CD4-positive, alpha-beta memory T cell (primary cell): Measurements from ENCODE around the gene CFAP65. TPM values are rescaled to one million over a fixed set of nuclear protein-coding genes. Genes with fewer than 3 reads are reported as not detected.

Experiments
- CTCF ChIA-PET: fragments of 350-600 bp; sonication (Branson Sonifier 250); formaldehyde crosslinking; loops from one replicate; lab custom pipeline; 2021; ENCODE audit warnings: inconsistent platforms; ENCODE audit not compliant: partially characterized antibody; lab: Charles Lee
- POLR2A ChIA-PET: fragments of 350-600 bp; sonication (Branson Sonifier 250); formaldehyde crosslinking; loops from one replicate; lab custom pipeline; 2021; ENCODE audit not compliant: partially characterized antibody; lab: Charles Lee
- DNase-seq, 5 donors: peaks; one replicate each; pipeline versions ENCODE4 v3.0.0 to v3.0.0-alpha.2; 2020 to 2022; ENCODE audit warnings: mixed read lengths in 1 of 5
- H3K27ac ChIP-seq: one replicate; pipeline ENCODE4 v1.7.0; 2013; ENCODE audit warnings: low read depth, low read length
- H3K27me3 ChIP-seq: 2 replicates; pipeline ENCODE4 v1.7.0; 2013; ENCODE audit warnings: mild to moderate bottlenecking, low read length, moderate library complexity; ENCODE audit not compliant: insufficient read depth
- H3K36me3 ChIP-seq: 2 replicates; pipeline ENCODE4 v1.7.0; 2013; ENCODE audit warnings: mild to moderate bottlenecking, low read length, moderate library complexity; ENCODE audit not compliant: insufficient read depth
- H3K4me1 ChIP-seq: 2 replicates; pipeline ENCODE4 v1.7.0; 2013; ENCODE audit warnings: mild to moderate bottlenecking, low read length, moderate library complexity; ENCODE audit not compliant: insufficient read depth
- H3K4me3 ChIP-seq, 2 donors: one replicate each; pipeline ENCODE4 v1.7.0; 2013; ENCODE audit warnings: low read length in 2 of 2, mild to moderate bottlenecking in 1 of 2
- H3K9me3 ChIP-seq, 2 donors: one replicate each; pipeline ENCODE4 v1.7.0; 2013; ENCODE audit warnings: low read length in 2 of 2, control low read depth in 1 of 2; ENCODE audit not compliant: control insufficient read depth in 1 of 2
- H3K27ac Mint-ChIP-seq, 7 donors: one replicate each; pipeline ENCODE4 v1.8.0; 2020 to 2021; ENCODE audit warnings: mixed read lengths in 7 of 7, mild to moderate bottlenecking in 6 of 7, inconsistent platforms in 3 of 7, moderate library complexity in 3 of 7
- H3K27me3 Mint-ChIP-seq, 2 donors: one replicate each; pipeline ENCODE4 v1.8.0; 2020 to 2021; ENCODE audit warnings: mixed read lengths in 2 of 2
- H3K36me3 Mint-ChIP-seq, 2 donors: one replicate each; pipeline ENCODE4 v1.8.0; 2020 to 2021; ENCODE audit warnings: mixed read lengths in 2 of 2, inconsistent platforms in 1 of 2, mild to moderate bottlenecking in 1 of 2
- H3K4me1 Mint-ChIP-seq, 4 donors: one replicate each; pipeline ENCODE4 v1.8.0; 2020 to 2021; ENCODE audit warnings: mixed read lengths in 4 of 4, mild to moderate bottlenecking in 1 of 4
- H3K4me3 Mint-ChIP-seq, 8 donors: one replicate each; pipeline ENCODE4 v1.8.0; 2020 to 2021; ENCODE audit warnings: mixed read lengths in 8 of 8, mild to moderate bottlenecking in 7 of 8, moderate library complexity in 6 of 8, inconsistent platforms in 3 of 8
- H3K9me3 Mint-ChIP-seq, 8 donors: one replicate each; pipeline ENCODE4 v1.8.0; 2020 to 2021; ENCODE audit warnings: mixed read lengths in 8 of 8, mild to moderate bottlenecking in 5 of 8, inconsistent platforms in 3 of 8, moderate library complexity in 1 of 8
- intact Hi-C: fragments of 100-400 bp; cut with micrococcal nuclease; formaldehyde crosslinking; loops from one replicate; pipeline ENCODE4 v1.15.1; 2023
- polyA plus RNA-seq, 2 donors: library from polyadenylated mRNA; unstranded; fragments of 300-500 nt; fragmentation: Illumina TruSeq; gene quantifications; one replicate each; pipeline ENCODE4 v1.2.3, GENCODE V29; 2021
- total RNA-seq, 2 experiments: library from RNA; stranded (reverse); gene quantifications; one replicate each; pipeline ENCODE4 v1.2.3, GENCODE V29; 2021

CFAP65 gene
- total and polyA plus RNA-seq, 4 experiments from 2014 or later = not detected

GRCh38 chr2:219073413-219074129 is 32.3 kb upstream of the CFAP65 start:
- H3K4me3 ChIP-seq = no peak overlapping the region
- Mint-ChIP-seq H3K36me3 (peaks cover 24 to 30% of the 10 kb centered on the region in 2 donors), H3K27me3 (no peaks in the 10 kb centered on the region), H3K9me3 (no peaks in the 10 kb centered on the region), H3K4me3 (no peak overlapping the region), H3K27ac (no peak overlapping the region), H3K4me1 (no peaks in the 10 kb centered on the region)
- DNase-seq = no peak
- intact Hi-C loops = no loop called here
- CTCF ChIA-PET = interaction anchor here (0.8 to 11.5 kb wide), 10 partner anchors 12 to 221 kb away, joined by 3 to 76 read pairs (median 4); partner anchors contain the start of gene IHH
- peaks cover 26% of the 10 kb centered on the region for H3K36me3 ChIP-seq
- no peaks in the 10 kb centered on the region for H3K4me1 ChIP-seq
- H3K27ac ChIP-seq = no peak overlapping the region
- H3K27me3 ChIP-seq = no peaks in the 10 kb centered on the region
- no peaks in the 10 kb centered on the region for H3K9me3 ChIP-seq
- POLR2A ChIA-PET = no interaction called here

GRCh38 chr2:219072741-219073250 is 31.5 kb upstream of the CFAP65 start:
- Histone ChIP-seq H3K27ac (no peak overlapping the region), H3K9me3 (no peaks in the 10 kb centered on the region), H3K27me3 (no peaks in the 10 kb centered on the region), H3K36me3 (peaks cover 26% of the 10 kb centered on the region), H3K4me3 (no peak overlapping the region), H3K4me1 (no peaks in the 10 kb centered on the region)
- H3K9me3 Mint-ChIP-seq = no peaks in the 10 kb centered on the region
- peaks cover 24 to 30% of the 10 kb centered on the region in 2 donors for H3K36me3 Mint-ChIP-seq
- no peaks in the 10 kb centered on the region for H3K4me1 Mint-ChIP-seq
- POLR2A ChIA-PET = interaction anchor here (0.9 kb wide), 1 partner anchor 121 kb away, joined by 4 read pairs; no protein-coding TSS in a partner anchor
- intact Hi-C loops = no loop called here
- no peaks in the 10 kb centered on the region for H3K27me3 Mint-ChIP-seq
- DNase-seq = no peak
- no peak overlapping the region for H3K27ac Mint-ChIP-seq
- no peak overlapping the region for H3K4me3 Mint-ChIP-seq
- CTCF ChIA-PET = interaction anchor here (0.6 to 11.5 kb wide), 12 partner anchors 11 to 222 kb away, joined by 3 to 76 read pairs (median 4); partner anchors contain the start of gene IHH

DNA sequence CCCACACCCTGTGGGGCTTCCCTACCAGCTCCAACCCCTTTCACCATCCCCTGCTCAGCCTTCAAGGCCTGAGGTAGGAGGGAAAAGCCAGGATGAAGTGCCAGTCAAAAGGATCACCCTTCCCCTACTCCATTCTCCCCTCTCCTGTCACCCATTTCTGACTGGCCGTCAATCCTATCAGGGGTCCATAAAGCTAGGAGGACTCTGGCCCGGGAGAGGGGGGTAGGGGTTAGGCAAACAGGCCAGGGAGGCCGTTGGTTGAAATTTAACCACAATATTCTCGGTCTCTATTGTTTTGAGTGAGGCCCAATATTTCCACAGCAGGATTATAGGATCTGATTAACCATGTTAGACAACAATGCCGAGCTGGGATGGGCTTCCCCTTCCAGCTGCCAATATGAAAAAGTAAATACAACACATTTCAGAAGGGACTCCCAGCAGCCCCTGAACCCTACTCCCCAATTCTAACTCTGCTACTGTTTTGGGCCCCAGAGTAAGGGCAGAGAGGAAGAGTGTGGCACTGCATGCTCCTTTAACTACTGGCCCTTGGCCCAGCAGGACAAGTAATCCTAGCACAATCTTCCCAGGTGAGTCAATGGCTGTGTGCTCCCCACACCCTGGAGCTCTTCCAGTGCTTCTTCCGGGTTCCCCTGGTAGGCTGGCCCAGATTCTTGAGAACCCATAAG is 30.0 kb upstream of the CFAP65 start:
- no peak overlapping the region for H3K27ac ChIP-seq
- H3K27ac Mint-ChIP-seq = no peak overlapping the region
- ChIA-PET POLR2A (no interaction called here), CTCF (interaction anchor here (1.4 to 11.5 kb wide), 5 partner anchors 10 to 91 kb away, joined by 3 to 76 read pairs (median 4); partner anchors contain the start of gene IHH)
- no peaks in the 10 kb centered on the region for H3K9me3 Mint-ChIP-seq
- DNase-seq = no peak
- H3K4me3 ChIP-seq = no peak overlapping the region
- peaks cover 13% of the 10 kb centered on the region for H3K36me3 ChIP-seq
- no peaks in the 10 kb centered on the region for H3K9me3 ChIP-seq
- H3K36me3 Mint-ChIP-seq = peaks cover 16 to 22% of the 10 kb centered on the region in 2 donors
- H3K27me3 Mint-ChIP-seq = no peaks in the 10 kb centered on the region
- no peaks in the 10 kb centered on the region for H3K4me1 ChIP-seq
- no peaks in the 10 kb centered on the region for H3K27me3 ChIP-seq
- H3K4me1 Mint-ChIP-seq = no peaks in the 10 kb centered on the region
- H3K4me3 Mint-ChIP-seq = no peak overlapping the region
- intact Hi-C loops = no loop called here

- Histone ChIP-seq H3K27ac (no peak overlapping the region), H3K27me3 (no peaks in the 10 kb centered on the region), H3K36me3 (no peaks in the 10 kb centered on the region), H3K9me3 (no peaks in the 10 kb centered on the region), H3K4me1 (peaks cover 4% of the 10 kb centered on the region), H3K4me3 (no peak overlapping the region)
- no peak for DNase-seq
- ChIA-PET CTCF (interaction anchor here (1.2 to 9.6 kb wide), 5 partner anchors 7 to 229 kb away, joined by 3 to 76 read pairs (median 4); no protein-coding TSS in a partner anchor), POLR2A (no interaction called here)
- H3K4me1 Mint-ChIP-seq = peaks cover 0 to 7% (median 3%) of the 10 kb centered on the region in 4 donors
- no peak overlapping the region for H3K4me3 Mint-ChIP-seq
- intact Hi-C loops = no loop called here
- H3K9me3 Mint-ChIP-seq = no peaks in the 10 kb centered on the region
- peaks cover 0 to 1% of the 10 kb centered on the region in 2 donors for H3K36me3 Mint-ChIP-seq
- no peak overlapping the region for H3K27ac Mint-ChIP-seq
- H3K27me3 Mint-ChIP-seq = peaks cover 18 to 21% of the 10 kb centered on the region in 2 donors
Measured at GRCh38 chr2:219065484-219065883, 24.2 kb upstream of the CFAP65 start.

GRCh38 chr2:219062081-219062480 is 20.8 kb upstream of the CFAP65 start:
- POLR2A ChIA-PET = no interaction called here
- intact Hi-C loops = no loop called here
- Mint-ChIP-seq H3K9me3 (no peaks in the 10 kb centered on the region), H3K4me1 (peaks cover 6 to 32% (median 20%) of the 10 kb centered on the region in 4 donors), H3K27me3 (peaks cover 31 to 39% of the 10 kb centered on the region in 2 donors), H3K27ac (no peak overlapping the region), H3K4me3 (no peak overlapping the region), H3K36me3 (no peaks in the 10 kb centered on the region)
- CTCF ChIA-PET = interaction anchor here (1.1 to 9.6 kb wide), 3 partner anchors 11 to 233 kb away, joined by 4 to 76 read pairs (median 4); no protein-coding TSS in a partner anchor
- Histone ChIP-seq H3K27me3 (peaks cover 26% of the 10 kb centered on the region), H3K27ac (no peak overlapping the region), H3K4me3 (no peak overlapping the region), H3K9me3 (no peaks in the 10 kb centered on the region), H3K36me3 (no peaks in the 10 kb centered on the region), H3K4me1 (peaks cover 35% of the 10 kb centered on the region)
- DNase-seq = no peak

- peak in 1 of 5 donors; percentile 9 for DNase-seq
- Mint-ChIP-seq H3K4me3 (peak within 1 kb of the TSS; percentile 18 to 79 (median 62)), H3K27ac (no peak within 1 kb of the TSS), H3K9me3 (no peaks in the 10 kb centered on the region), H3K27me3 (peaks cover 35 to 45% of the 10 kb centered on the region in 2 donors), H3K36me3 (no peaks in the 10 kb centered on the region), H3K4me1 (peaks cover 6 to 38% (median 20%) of the 10 kb centered on the region in 4 donors)
- CTCF ChIA-PET = interaction anchor here (1.1 to 9.6 kb wide), 4 partner anchors 12 to 234 kb away, joined by 4 to 125 read pairs (median 40); no protein-coding TSS in a partner anchor
- no peaks in the 10 kb centered on the region for H3K36me3 ChIP-seq
- no peaks in the 10 kb centered on the region for H3K9me3 ChIP-seq
- no peak within 1 kb of the TSS for H3K4me3 ChIP-seq
- POLR2A ChIA-PET = no interaction called here
- no peak within 1 kb of the TSS for H3K27ac ChIP-seq
- H3K4me1 ChIP-seq = peaks cover 35% of the 10 kb centered on the region
- intact Hi-C loops = no loop called here
- peaks cover 35% of the 10 kb centered on the region for H3K27me3 ChIP-seq
Measured at GRCh38 chr2:219060821-219061791, 19.8 kb upstream of the CFAP65 start, which contains the start of gene IHH. Gene IHH (minus strand): TSS chr2:219060921. CDS start chr2:219060467, 454 bp downstream.
